RKO (cell line): Measurements from ENCODE around the gene SLIRP.
"Not testable (repeated sequence)": the region's sequence is repeated elsewhere in the genome, so short reads cannot be mapped to it uniquely, and the experiment has no call there.

Source experiments
- DNase-seq: peaks from one replicate; pipeline ENCODE4 v3.0.0-alpha.2; 2016; ENCODE audit warnings: low spot score

SLIRP gene

DNA sequence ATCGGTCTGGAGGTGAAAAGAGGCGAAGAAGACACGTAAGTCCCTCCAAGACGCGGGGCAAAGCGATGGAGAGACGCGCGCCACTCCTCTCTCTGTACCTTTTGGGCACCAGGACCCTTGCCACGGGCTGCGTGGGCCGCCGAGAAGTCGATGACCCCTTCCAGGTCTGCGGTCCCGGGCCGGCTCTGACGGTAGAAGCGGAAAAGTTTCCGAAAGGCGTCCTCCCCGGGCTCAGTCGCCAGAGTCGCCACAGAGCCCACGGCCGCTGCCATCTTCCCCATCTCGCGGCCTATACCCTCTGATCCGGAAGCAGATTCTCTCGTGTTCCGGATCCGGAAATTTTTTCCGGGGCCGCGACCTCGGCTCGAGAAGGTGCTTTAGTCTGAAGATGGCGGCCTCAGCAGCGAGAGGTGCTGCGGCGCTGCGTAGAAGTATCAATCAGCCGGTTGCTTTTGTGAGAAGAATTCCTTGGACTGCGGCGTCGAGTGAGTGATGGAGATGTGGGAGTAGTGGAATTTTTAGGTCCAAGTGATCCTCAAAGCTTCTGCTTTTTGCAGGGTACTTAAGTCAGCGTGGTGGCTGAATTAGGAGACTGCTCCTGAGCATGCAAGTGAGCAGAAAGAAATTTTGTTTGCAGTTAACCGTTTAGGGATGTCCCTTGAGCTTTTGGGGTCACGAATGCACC is at the start of gene SLIRP, which contains the start of gene ALKBH1:
TSS of gene SLIRP (plus strand) at position 380 of the 685 bp plus-strand sequence. CDS start at position 389, 9 bp downstream.
TSS of gene ALKBH1 (minus strand) at position 300 of the 685 bp plus-strand sequence. CDS start at position 281, 19 bp downstream.
- peak; percentile 90 for DNase-seq

DNA sequence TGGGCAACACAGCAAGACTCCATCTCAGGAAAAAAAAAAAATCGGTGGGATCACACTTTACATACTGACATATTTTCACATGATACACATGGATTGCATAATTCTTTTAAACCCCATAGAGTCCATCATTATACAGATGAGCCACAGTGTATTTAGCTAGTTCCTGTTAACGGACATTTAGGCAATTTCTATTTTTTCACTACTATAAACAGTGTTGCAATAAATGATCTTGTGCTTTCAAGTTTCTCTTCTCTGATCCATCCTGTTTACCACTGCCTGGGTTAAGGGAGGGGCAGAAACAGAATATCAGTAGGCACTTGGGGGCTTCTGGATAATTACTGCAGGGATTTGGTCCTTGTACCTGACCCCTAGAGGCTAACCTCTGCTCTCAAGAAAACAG is 48.1 kb upstream of the SLIRP start:
- no peak for DNase-seq

DNA sequence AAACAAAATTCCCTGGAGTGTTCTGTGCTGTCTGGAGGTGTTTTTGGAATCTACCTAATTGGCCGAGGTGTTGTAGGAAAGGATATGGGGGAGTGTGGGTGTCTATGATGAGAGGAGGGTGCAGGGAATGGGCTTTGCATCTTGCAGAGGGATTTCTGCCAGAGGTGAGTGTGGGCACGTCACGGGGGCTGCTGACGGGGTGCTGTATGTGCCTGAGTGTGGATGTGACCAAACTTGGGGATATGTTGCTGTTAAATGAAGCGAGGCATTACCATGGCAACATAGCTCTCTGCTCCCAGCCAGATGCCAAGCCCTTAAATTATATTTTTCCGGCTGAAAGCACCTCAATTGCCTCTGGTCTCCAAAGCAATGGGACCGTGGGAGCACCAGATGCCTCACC is 47.1 kb upstream of the SLIRP start:
- DNase-seq = no peak

DNA sequence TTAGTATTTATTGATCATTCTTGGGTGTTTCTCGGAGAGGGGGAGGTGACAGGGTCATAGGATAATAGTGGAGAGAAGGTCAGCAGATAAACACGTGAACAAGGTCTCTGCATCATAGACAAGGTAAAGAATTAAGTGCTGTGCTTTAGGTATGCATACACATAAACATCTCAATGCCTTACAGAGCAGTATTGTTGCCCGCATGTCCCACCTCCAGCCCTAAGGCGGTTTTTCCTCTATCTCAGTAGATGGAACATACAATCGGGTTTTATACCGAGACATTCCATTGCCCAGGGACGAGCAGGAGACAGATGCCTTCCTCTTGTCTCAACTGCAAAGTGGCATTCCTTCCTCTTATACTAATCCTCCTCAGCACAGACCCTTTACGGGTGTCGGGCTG is 46.3 kb upstream of the SLIRP start:
- DNase-seq = not testable (repeated sequence)

- peak; percentile 38 for DNase-seq
These were observed 44.6 kb upstream of the SLIRP start for GRCh38 chr14:77663293-77663692.

DNA sequence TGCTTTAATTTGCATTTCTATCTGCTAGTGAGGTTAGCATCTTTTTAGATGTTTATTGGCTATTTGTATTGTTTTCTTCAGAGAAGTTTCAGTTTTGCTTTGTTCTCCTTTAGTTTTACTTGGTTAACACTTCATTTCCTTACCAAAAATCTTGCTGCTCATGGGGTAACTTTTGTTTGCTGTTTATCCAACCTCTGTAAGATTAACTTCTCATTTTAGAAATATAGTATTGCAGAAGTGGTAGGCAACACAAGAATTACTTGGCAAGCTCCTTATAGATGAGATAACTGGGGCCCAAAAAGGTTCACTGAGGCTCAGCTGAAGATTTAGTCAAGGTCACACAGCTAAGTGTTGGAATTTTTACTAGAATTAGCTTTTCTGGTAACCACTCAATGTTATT is 40.6 kb upstream of the SLIRP start:
- no peak for DNase-seq

- no peak for DNase-seq
These were observed 34.7 kb upstream of the SLIRP start for GRCh38 chr14:77673193-77673592.

- no peak for DNase-seq
These were observed 33.0 kb upstream of the SLIRP start for GRCh38 chr14:77674931-77675330.

DNA sequence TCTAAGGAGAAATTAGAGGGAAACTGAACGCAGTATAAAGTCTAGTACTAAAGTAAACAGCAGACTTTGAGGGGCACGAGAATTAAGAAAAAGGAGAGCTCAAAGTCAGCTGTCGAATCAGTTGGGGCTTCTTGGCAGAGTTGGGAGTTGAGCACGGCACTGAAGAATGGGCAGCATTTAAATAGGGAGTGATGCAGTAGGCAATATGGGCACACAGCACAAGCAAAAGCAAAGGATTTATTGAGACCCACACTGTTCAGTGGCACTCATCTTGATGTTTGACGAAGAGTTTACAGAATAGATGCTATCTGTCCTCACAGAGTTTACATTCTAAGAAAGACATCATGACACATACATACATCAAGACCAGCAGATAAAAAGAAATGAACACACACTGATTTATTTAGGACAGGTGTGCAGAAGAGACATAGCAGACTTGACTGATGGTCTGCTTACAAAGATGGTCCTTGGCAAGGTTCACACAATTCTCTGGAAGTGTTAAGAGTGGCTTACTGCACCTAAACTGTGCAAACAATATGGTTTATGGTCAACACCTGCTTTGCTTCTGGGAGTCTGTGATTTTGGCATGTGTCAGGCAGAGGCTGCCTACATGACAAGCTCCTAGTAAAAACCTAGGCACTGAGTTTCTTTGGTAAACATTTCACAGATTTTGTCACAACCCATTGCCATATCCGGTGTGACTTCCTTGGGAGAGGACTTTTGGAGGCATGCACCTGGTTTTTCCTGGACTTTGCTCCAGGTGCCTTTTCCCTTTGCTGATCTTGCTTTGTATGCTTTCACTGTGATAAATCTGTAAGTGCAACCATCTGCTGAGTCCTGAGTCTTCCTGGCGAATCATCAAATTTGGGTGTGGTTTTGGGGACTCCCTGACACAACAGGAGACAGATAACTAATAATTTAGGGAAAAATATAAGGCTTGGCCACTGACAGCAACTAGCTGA is 26.4 kb upstream of the SLIRP start:
- no peak for DNase-seq

- no peak for DNase-seq
These were observed 25.7 kb upstream of the SLIRP start for GRCh38 chr14:77682158-77682553.

- DNase-seq = no peak
These were observed 16.6 kb upstream of the SLIRP start for GRCh38 chr14:77691259-77691658.

GRCh38 chr14:77707355-77707723 is 564 bp upstream of the SLIRP start:
- peak; percentile 64 for DNase-seq

DNA sequence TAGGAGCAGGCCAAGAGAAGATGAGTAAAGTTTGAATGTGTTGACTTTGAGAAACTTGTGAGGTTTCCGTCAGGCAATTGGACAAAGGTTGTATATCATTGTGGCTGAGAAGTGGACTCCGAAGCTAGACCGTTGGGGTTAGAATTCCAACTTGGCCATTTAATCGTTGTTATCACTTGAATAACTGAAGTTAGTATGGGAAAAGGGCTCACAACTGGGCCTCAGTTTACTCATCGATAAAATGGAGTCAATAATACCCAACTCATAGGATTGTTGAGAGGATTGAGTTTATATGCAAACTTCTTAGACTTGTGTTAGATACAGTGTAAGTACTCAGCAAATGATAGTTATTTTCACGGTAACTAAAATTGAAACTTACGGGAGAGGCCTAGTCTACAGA is 846 bp downstream of the SLIRP start:
- no peak for DNase-seq

DNA sequence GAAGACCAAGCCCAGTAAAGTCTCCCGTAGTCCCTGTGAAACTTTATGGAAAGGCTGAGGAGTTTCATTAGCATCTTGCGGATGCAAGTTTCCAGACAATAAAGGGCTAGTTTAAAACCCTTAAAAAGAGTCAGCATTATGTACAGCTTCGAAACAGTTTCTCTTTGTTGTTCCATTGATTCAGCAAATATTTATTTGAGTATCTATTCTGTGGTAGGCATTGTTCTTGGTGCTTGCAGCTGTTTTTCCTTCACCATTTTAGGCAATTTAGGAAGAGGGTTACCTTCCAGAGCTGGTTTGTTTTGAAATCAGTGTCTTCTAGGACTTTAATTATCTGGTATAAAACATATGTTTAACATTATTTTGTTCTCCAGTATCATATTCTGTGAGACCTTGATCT is 1.5 kb downstream of the SLIRP start:
- DNase-seq = no peak

GRCh38 chr14:77710364-77710763 is 2.5 kb downstream of the SLIRP start:
- DNase-seq = no peak

GRCh38 chr14:77714926-77715325 is 7.0 kb downstream of the SLIRP start:
- DNase-seq = no peak

GRCh38 chr14:77717608-77718305 is 9.9 kb downstream of the SLIRP start:
- no peak for DNase-seq

GRCh38 chr14:77721437-77721836 is 13.5 kb downstream of the SLIRP start:
- DNase-seq = no peak

DNA sequence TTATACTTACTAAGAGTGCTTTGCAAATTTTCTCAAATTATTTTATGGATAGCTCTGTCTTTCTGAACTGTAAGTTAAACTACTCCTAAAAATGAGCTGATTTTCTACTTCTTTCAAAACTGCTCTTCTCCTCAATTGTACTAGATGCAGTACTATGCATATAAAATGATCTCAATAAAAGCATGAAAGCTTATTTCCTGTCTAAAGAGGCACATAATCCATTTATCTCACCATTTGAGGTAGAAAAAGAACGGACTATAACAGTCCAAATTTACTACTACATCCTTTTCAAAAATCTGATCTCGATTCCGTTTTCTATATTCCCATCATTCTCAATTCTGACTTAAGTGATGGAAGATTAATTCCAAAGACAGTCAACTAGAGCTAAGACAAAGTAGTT is 14.4 kb downstream of the SLIRP start:
- DNase-seq = no peak

GRCh38 chr14:77730976-77731497 is 23.1 kb downstream of the SLIRP start:
- DNase-seq = no peak

DNA sequence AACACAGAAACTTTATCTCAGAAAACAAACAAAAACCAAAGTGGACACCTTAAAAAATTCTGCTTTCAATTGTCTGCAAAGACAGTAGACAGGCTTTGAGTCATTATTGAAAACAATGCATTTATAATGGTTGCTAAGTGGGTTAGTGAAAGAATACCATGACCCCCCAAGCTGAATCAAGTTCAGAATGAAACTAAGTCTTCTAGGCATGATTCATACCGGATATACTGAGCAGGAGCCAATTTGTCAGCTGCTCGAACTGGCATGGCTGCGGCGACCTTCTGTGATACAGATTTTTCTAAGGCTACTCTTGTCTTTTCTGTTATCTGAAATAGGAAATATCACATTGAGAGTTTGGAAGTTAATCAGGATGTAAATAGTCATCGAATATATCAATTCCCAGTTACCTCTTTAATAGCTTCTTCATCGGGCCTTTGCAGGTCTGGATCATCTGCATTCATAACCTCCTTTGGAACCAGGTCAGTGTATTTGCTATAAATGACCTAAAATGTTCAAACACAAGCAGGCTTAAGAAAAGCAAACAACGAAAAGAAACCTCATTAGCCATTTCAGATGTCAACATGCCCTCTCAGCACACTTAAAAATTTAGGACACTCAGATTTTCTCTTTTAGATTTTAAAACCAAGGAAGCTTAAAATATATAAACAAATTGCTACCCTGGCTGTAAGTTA is 30.8 kb downstream of the SLIRP start:
- DNase-seq = no peak

DNA sequence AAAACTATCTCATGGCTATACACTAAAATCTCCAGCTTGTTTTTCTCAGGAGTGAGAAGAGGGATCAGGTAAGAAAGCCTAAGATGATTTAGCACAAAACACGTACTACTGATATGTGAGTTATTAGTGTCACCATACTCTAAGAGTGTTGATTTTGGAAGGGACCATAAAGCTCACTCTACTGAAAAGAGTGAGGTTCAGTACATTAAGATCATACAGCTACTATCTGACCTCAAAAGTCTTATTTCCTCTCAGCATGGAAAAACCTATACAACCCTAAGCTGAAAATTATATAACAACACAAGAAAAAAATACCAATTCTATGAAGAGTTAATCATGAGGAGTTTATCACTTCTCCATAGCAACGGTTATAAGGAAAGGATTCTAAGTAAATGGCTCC is 33.5 kb downstream of the SLIRP start:
- DNase-seq = no peak
